T-helper 2 cell (primary cell): ENCODE data around the gene SERPINB1.

Source experiments
- DNase-seq, 5 experiments: peaks; one replicate each; pipeline versions ENCODE4 v3.0.0 to v3.0.0-alpha.2; 2012 to 2022

SERPINB1 gene

GRCh38 chr6:2844008-2844407 is 2.3 kb upstream of the SERPINB1 start:
- no peak for DNase-seq

GRCh38 chr6:2843138-2843740 is 1.6 kb upstream of the SERPINB1 start:
- no peak for DNase-seq

- no peak for DNase-seq
These were observed 483 bp upstream of the SERPINB1 start for GRCh38 chr6:2842139-2842552.

GRCh38 chr6:2840749-2841061 is 958 bp downstream of the SERPINB1 start:
- no peak for DNase-seq

GRCh38 chr6:2839982-2840748 is 1.5 kb downstream of the SERPINB1 start:
- no peak for DNase-seq

- DNase-seq, result no peak
These were observed 2.3 kb downstream of the SERPINB1 start for GRCh38 chr6:2839195-2839981.

- no peak for DNase-seq
These were observed 3.4 kb downstream of the SERPINB1 start for GRCh38 chr6:2838251-2838650.

- DNase-seq, result no peak
These were observed 7.4 kb downstream of the SERPINB1 start for GRCh38 chr6:2834262-2834661.

- no peak for DNase-seq
These were observed 10.3 kb downstream of the SERPINB1 start for GRCh38 chr6:2831392-2831791.

GRCh38 chr6:2830183-2830582 is 11.5 kb downstream of the SERPINB1 start:
- DNase-seq, result no peak

- DNase-seq, result no peak
These were observed 12.4 kb downstream of the SERPINB1 start for GRCh38 chr6:2829253-2829652.

GRCh38 chr6:2828629-2829028 is 13.0 kb downstream of the SERPINB1 start:
- no peak for DNase-seq

GRCh38 chr6:2827142-2827541 is 14.5 kb downstream of the SERPINB1 start:
- DNase-seq, result no peak

- no peak for DNase-seq
These were observed 15.5 kb downstream of the SERPINB1 start for GRCh38 chr6:2826131-2826530.

- DNase-seq, result no peak
These were observed 18.4 kb downstream of the SERPINB1 start for GRCh38 chr6:2823104-2823850.

GRCh38 chr6:2821554-2821953 is 20.1 kb downstream of the SERPINB1 start:
- DNase-seq, result no peak

- DNase-seq, result no peak
These were observed 21.2 kb downstream of the SERPINB1 start for GRCh38 chr6:2820415-2820814.

GRCh38 chr6:2819978-2820377 is 21.7 kb downstream of the SERPINB1 start:
- no peak for DNase-seq

- no peak for DNase-seq
These were observed 22.5 kb downstream of the SERPINB1 start for GRCh38 chr6:2819115-2819514.

GRCh38 chr6:2818593-2818992 is 23.1 kb downstream of the SERPINB1 start:
- DNase-seq, result no peak

GRCh38 chr6:2817903-2818443 is 23.7 kb downstream of the SERPINB1 start:
- DNase-seq, result no peak

GRCh38 chr6:2816158-2816557 is 25.5 kb downstream of the SERPINB1 start:
- DNase-seq, result no peak

- no peak for DNase-seq
These were observed 29.0 kb downstream of the SERPINB1 start for GRCh38 chr6:2812695-2813094.
